GM23338 (cell line): Measurements from ENCODE around the gene PARP12. TPM values are rescaled to one million over a fixed set of nuclear protein-coding genes. Genes with fewer than 3 reads are reported as not detected.

Experiments used
- ATAC-seq: fragments of 200-7000 bp; cut with Tn5 transposase; 3 replicates; pipeline ENCODE4 v1.9.1; 2020
- DNase-seq: peaks from one replicate; pipeline ENCODE4 v3.0.0-alpha.2; 2015; ENCODE audit warnings: low spot score
- H2AFZ ChIP-seq: fragments of 200-600 bp; sonication (generic); 2 replicates; pipeline ENCODE4 v1.8.0; 2016; ENCODE audit warnings: antibody characterized with exemption, mild to moderate bottlenecking, moderate library complexity
- H3F3A ChIP-seq: fragments of 200-600 bp; sonication (generic); replicated peaks from 2 replicates; pipeline ENCODE4 v1.8.0; 2017; ENCODE audit warnings: antibody characterized with exemption, mixed run types, low read depth
- H3K27ac ChIP-seq: fragments of 200-600 bp; sonication (generic); 2 replicates; pipeline ENCODE4 v1.6.1; 2016; ENCODE audit warnings: low read depth
- H3K27me3 ChIP-seq: fragments of 200-600 bp; sonication (generic); 2 replicates; pipeline ENCODE4 v1.8.0; 2016; ENCODE audit warnings: mild to moderate bottlenecking, mixed run types, moderate library complexity; ENCODE audit not compliant: insufficient read depth
- H3K36me3 ChIP-seq: fragments of 200-600 bp; sonication (generic); 2 replicates; pipeline ENCODE4 v1.8.0; 2016; ENCODE audit warnings: mild to moderate bottlenecking; ENCODE audit not compliant: insufficient read depth
- H3K4me1 ChIP-seq: fragments of 200-600 bp; sonication (generic); 2 replicates; pipeline ENCODE4 v1.8.0; 2016; ENCODE audit warnings: mild to moderate bottlenecking, moderate library complexity; ENCODE audit not compliant: insufficient read depth
- H3K4me2 ChIP-seq: fragments of 200-600 bp; sonication (generic); 2 replicates; pipeline ENCODE4 v1.7.1; 2017; ENCODE audit warnings: mixed run types
- H3K4me3 ChIP-seq: fragments of 200-600 bp; sonication (generic); 2 replicates; pipeline ENCODE4 v1.6.1; 2016; ENCODE audit warnings: mixed run types
- H3K79me2 ChIP-seq: fragments of 200-600 bp; sonication (generic); replicated peaks from 2 replicates; pipeline ENCODE4 v1.8.0; 2017; ENCODE audit warnings: mild to moderate bottlenecking; ENCODE audit not compliant: insufficient read depth
- H3K9me2 ChIP-seq: fragments of 200-600 bp; sonication (generic); 2 replicates; pipeline ENCODE4 v1.8.0; 2017; ENCODE audit not compliant: insufficient read depth
- H4K20me1 ChIP-seq: fragments of 200-600 bp; sonication (generic); replicated peaks from 2 replicates; pipeline ENCODE4 v1.8.0; 2017; ENCODE audit warnings: mild to moderate bottlenecking; ENCODE audit not compliant: insufficient read depth
- H3K27ac Mint-ChIP-seq: 2 replicates; pipeline ENCODE4 v1.8.0; 2020; ENCODE audit warnings: inconsistent platforms, mild to moderate bottlenecking, moderate library complexity, mixed read lengths
- H3K27me3 Mint-ChIP-seq: 3 replicates; pipeline ENCODE4 v1.8.0; 2022; ENCODE audit warnings: low read depth, mild to moderate bottlenecking, moderate library complexity, mixed read lengths, inconsistent platforms; ENCODE audit not compliant: insufficient read depth, poor library complexity
- H3K36me3 Mint-ChIP-seq: 3 replicates; pipeline ENCODE4 v1.8.0; 2021; ENCODE audit warnings: low read depth, mild to moderate bottlenecking, inconsistent platforms, moderate library complexity, mixed read lengths
- H3K4me1 Mint-ChIP-seq: 3 replicates; pipeline ENCODE4 v1.8.0; 2020; ENCODE audit warnings: mild to moderate bottlenecking, inconsistent platforms, mixed read lengths
- H3K4me3 Mint-ChIP-seq: 3 replicates; pipeline ENCODE4 v1.8.0; 2021; ENCODE audit warnings: moderate library complexity, mild to moderate bottlenecking, inconsistent platforms, mixed read lengths
- H3K9me3 Mint-ChIP-seq: 3 replicates; pipeline ENCODE4 v1.8.0; 2020; ENCODE audit warnings: moderate library complexity, mild to moderate bottlenecking, inconsistent platforms, mixed read lengths
- CREB1 ChIP-seq: fragments of 250-450 bp; sonication (Bioruptor Pico); IDR thresholded peaks from 2 replicates; pipeline ENCODE4 v1.5.0; 2020; ENCODE audit warnings: low read depth, mild to moderate bottlenecking, moderate library complexity
- CTCF ChIP-seq, 2 experiments: fragments of 200-600 bp in 1 of 2; sonication (generic) in 1 of 2; conservative IDR thresholded peaks; 2 replicates each; pipeline versions ENCODE4 v1.5.1 to v1.6.1; 2016 to 2017; ENCODE audit warnings: antibody characterized with exemption in 2 of 2, low read depth in 2 of 2, mild to moderate bottlenecking in 2 of 2, moderate library complexity in 1 of 2
- EZH2phosphoT487 ChIP-seq: fragments of 200-600 bp; sonication (generic); IDR thresholded peaks from one replicate; pipeline ENCODE4 v1.8.1; 2018; ENCODE audit warnings: antibody characterized with exemption; ENCODE audit not compliant: unreplicated experiment
- JUNB ChIP-seq: IDR thresholded peaks from one replicate; pipeline ENCODE4 v1.6.1; 2016; ENCODE audit warnings: antibody characterized with exemption; ENCODE audit not compliant: unreplicated experiment
- STAT1 ChIP-seq: IDR thresholded peaks from one replicate; pipeline ENCODE4 v1.6.1; 2016; ENCODE audit warnings: antibody characterized with exemption; ENCODE audit not compliant: unreplicated experiment
- ZNF114 ChIP-seq: fragments of 250-450 bp; sonication (Bioruptor Pico); IDR thresholded peaks from 2 replicates; pipeline ENCODE4 v1.5.0; 2020; ENCODE audit warnings: mild to moderate bottlenecking, moderate library complexity
- ZNF331 ChIP-seq: fragments of 250-450 bp; sonication (Bioruptor Pico); IDR thresholded peaks from 2 replicates; pipeline ENCODE4 v1.5.0; 2020; ENCODE audit warnings: low read depth, mild to moderate bottlenecking, moderate library complexity
- polyA plus RNA-seq: library from polyadenylated mRNA; unstranded; fragments of >200 nt; fragmentation: Nextera tagmentation; extraction: Ambion mirVana; gene quantifications from 2 replicates; pipeline ENCODE4 v1.2.1, GENCODE V29; 2016
- total RNA-seq: library from RNA; depleted of rRNA; stranded (reverse); fragments of >200 nt; shearing (Covaris generic); gene quantifications from 2 replicates; pipeline ENCODE4 v1.2.3, GENCODE V29; 2014
- TF ChIP-seq, protein P1 (sequence below): fragments of 250-450 bp; sonication (Bioruptor Pico); IDR thresholded peaks from 2 replicates; pipeline ENCODE4 v1.5.0; 2020; ENCODE audit warnings: mild to moderate bottlenecking, moderate library complexity
- TF ChIP-seq, protein P2 (sequence below): IDR thresholded peaks from 2 replicates; pipeline ENCODE4 v1.6.1; 2016; ENCODE audit warnings: antibody characterized with exemption

PARP12 gene
- total and polyA plus RNA-seq, 2 experiments from 2014 or later = 2.7 to 10.3 TPM

GRCh38 chr7:140053812-140054539 lies 8.8 kb downstream of the PARP12 start:
- H3K9me2 ChIP-seq = no peaks in the 10 kb centered on the region; the same call in 1 of the 2 replicates
- no peak overlapping the region for H3K27ac ChIP-seq
- no peaks in the 10 kb centered on the region for H3K27me3 Mint-ChIP-seq
- no peak overlapping the region for H2AFZ ChIP-seq
- DNase-seq (no peak), ATAC-seq (no peak)
- H3K4me3 Mint-ChIP-seq = no peak overlapping the region
- H3K36me3 Mint-ChIP-seq = no peaks in the 10 kb centered on the region
- no peaks in the 10 kb centered on the region for H3K79me2 ChIP-seq
- H3K4me1 Mint-ChIP-seq = no peaks in the 10 kb centered on the region
- no peaks in the 10 kb centered on the region for H3F3A ChIP-seq
- no peaks in the 10 kb centered on the region for H3K27me3 ChIP-seq
- no peaks in the 10 kb centered on the region; the same call in 1 of the 2 replicates for H3K36me3 ChIP-seq
- H3K4me2 ChIP-seq = no peak overlapping the region
- H4K20me1 ChIP-seq = 0 out of 2 replicates have a peak, but pooled peaks cover 6% of the 10 kb centered on the region
- no peak overlapping the region for H3K4me3 ChIP-seq
- H3K9me3 Mint-ChIP-seq = no peaks in the 10 kb centered on the region
- no peaks in the 10 kb centered on the region for H3K4me1 ChIP-seq
- no peak overlapping the region for H3K27ac Mint-ChIP-seq
- TF ChIP-seq ZNF331 (CRISPR knock-in tag) (no peak), JUNB (no peak), ZNF114 (CRISPR knock-in tag) (no peak), CREB1 (CRISPR knock-in tag) (no peak), STAT1 (no peak), CTCF (conservative IDR thresholded peaks at IDR 0.05; ENCODE audit: low read depth in 2 of 2) (no peak), EZH2phosphoT487 (no peak)
- TF ChIP-seq, protein P1, sequence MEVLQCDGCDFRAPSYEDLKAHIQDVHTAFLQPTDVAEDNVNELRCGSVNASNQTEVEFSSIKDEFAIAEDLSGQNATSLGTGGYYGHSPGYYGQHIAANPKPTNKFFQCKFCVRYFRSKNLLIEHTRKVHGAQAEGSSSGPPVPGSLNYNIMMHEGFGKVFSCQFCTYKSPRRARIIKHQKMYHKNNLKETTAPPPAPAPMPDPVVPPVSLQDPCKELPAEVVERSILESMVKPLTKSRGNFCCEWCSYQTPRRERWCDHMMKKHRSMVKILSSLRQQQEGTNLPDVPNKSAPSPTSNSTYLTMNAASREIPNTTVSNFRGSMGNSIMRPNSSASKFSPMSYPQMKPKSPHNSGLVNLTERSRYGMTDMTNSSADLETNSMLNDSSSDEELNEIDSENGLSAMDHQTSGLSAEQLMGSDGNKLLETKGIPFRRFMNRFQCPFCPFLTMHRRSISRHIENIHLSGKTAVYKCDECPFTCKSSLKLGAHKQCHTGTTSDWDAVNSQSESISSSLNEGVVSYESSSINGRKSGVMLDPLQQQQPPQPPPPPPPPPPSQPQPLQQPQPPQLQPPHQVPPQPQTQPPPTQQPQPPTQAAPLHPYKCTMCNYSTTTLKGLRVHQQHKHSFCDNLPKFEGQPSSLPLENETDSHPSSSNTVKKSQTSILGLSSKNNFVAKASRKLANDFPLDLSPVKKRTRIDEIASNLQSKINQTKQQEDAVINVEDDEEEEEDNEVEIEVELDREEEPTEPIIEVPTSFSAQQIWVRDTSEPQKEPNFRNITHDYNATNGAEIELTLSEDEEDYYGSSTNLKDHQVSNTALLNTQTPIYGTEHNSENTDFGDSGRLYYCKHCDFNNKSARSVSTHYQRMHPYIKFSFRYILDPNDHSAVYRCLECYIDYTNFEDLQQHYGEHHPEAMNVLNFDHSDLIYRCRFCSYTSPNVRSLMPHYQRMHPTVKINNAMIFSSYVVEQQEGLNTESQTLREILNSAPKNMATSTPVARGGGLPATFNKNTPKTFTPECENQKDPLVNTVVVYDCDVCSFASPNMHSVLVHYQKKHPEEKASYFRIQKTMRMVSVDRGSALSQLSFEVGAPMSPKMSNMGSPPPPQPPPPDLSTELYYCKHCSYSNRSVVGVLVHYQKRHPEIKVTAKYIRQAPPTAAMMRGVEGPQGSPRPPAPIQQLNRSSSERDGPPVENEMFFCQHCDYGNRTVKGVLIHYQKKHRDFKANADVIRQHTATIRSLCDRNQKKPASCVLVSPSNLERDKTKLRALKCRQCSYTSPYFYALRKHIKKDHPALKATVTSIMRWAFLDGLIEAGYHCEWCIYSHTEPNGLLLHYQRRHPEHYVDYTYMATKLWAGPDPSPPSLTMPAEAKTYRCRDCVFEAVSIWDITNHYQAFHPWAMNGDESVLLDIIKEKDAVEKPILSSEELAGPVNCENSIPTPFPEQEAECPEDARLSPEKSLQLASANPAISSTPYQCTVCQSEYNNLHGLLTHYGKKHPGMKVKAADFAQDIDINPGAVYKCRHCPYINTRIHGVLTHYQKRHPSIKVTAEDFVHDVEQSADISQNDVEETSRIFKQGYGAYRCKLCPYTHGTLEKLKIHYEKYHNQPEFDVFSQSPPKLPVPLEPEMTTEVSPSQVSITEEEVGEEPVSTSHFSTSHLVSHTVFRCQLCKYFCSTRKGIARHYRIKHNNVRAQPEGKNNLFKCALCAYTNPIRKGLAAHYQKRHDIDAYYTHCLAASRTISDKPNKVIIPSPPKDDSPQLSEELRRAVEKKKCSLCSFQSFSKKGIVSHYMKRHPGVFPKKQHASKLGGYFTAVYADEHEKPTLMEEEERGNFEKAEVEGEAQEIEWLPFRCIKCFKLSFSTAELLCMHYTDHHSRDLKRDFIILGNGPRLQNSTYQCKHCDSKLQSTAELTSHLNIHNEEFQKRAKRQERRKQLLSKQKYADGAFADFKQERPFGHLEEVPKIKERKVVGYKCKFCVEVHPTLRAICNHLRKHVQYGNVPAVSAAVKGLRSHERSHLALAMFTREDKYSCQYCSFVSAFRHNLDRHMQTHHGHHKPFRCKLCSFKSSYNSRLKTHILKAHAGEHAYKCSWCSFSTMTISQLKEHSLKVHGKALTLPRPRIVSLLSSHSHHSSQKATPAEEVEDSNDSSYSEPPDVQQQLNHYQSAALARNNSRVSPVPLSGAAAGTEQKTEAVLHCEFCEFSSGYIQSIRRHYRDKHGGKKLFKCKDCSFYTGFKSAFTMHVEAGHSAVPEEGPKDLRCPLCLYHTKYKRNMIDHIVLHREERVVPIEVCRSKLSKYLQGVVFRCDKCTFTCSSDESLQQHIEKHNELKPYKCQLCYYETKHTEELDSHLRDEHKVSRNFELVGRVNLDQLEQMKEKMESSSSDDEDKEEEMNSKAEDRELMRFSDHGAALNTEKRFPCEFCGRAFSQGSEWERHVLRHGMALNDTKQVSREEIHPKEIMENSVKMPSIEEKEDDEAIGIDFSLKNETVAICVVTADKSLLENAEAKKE (CRISPR knock-in tag) = no peak
- TF ChIP-seq, protein P2, sequence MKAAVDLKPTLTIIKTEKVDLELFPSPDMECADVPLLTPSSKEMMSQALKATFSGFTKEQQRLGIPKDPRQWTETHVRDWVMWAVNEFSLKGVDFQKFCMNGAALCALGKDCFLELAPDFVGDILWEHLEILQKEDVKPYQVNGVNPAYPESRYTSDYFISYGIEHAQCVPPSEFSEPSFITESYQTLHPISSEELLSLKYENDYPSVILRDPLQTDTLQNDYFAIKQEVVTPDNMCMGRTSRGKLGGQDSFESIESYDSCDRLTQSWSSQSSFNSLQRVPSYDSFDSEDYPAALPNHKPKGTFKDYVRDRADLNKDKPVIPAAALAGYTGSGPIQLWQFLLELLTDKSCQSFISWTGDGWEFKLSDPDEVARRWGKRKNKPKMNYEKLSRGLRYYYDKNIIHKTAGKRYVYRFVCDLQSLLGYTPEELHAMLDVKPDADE = no peak
